Measurements from ENCODE around the gene CLHC1. TPM values are rescaled to one million over a fixed set of nuclear protein-coding genes. Genes with fewer than 3 reads are reported as not detected.

CLHC1 gene
- total and polyA plus RNA-seq, 2 of the 8 experiments (the other 6 are each of a cell fraction or from before 2014, with no cell fraction given) = 2.6 to 10.8 TPM

DNA sequence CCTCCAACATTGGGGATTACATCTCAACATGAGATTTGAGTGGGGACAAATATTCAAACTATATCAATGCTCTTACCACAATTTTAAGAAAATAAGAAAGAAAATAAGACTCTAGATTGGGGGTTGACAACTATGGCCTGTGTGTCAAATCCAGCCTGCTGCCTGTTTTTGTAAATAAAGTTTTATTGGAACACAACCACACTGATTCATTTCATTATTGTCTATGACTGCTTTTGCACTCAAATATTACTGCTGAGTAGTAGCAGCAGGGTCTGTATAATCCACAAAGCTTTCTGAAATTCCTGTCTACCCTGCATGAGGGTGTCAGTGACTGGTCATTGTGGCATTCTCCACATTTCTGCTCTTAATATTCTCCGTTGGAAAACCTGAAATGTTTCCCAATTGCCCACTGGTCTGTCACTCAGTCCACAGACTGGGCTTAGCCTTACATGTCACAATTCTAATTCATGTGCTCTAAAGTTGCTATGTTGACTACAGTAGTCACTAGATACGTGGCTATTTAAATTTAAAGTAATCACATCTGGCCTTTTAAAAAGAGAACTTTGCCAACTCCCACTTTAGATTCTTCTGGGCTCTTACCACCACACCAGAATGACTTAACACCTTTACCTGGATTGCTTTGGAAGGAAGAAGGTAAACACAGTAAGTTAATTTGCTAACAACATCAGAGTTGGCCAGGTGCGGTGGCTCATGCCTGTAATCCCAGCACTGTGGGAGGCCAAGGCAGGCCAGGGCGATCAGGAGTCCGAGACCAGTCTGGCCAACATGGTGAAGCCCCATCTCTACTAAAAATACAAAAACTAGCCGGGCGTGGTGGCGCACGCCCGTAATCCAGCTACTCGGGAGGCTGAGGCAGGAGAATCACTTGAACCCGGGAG, 86.9 kb downstream of the CLHC1 start (continued):
- no peak for TF ChIP-seq PHF8 (conservative IDR thresholded peaks at IDR 0.05; ENCODE audit: low read depth, low read length)
- no peak for TF ChIP-seq GABPA (IDR thresholded peaks at IDR 0.05; ENCODE audit: borderline replicate concordance, insufficient read depth, low read length)
- TF ChIP-seq SIX5 (IDR thresholded peaks at IDR 0.05; ENCODE audit: low read depth, low read length) = no peak
- TF ChIP-seq USF2 (IDR thresholded peaks at IDR 0.05; ENCODE audit: low read length) = no peak
